Ascending aorta (tissue), 2 donors: ENCODE results near the gene CCDC182. TPM values are rescaled to one million over a fixed set of nuclear protein-coding genes. Genes with fewer than 3 reads are reported as not detected.

Experiments
- DNase-seq, 2 donors: peaks; one replicate each; pipeline ENCODE4 v3.0.0-alpha.2; 2019; ENCODE audit warnings: low spot score in 2 of 2
- H3K27ac ChIP-seq, 2 donors: fragments of 200-600 bp; sonication (generic); one replicate each; pipeline ENCODE4 v1.5.1; 2016 to 2017; ENCODE audit warnings: mild to moderate bottlenecking in 1 of 2
- H3K27me3 ChIP-seq: fragments of 200-600 bp; sonication (generic); one replicate; pipeline ENCODE4 v1.5.1; 2017
- H3K36me3 ChIP-seq, 2 donors: fragments of 200-600 bp; sonication (generic); one replicate each; pipeline ENCODE4 v1.5.1; 2016
- H3K4me1 ChIP-seq, 2 donors: fragments of 200-600 bp; sonication (generic); one replicate each; pipeline ENCODE4 v1.5.1; 2016 to 2017; ENCODE audit warnings: mild to moderate bottlenecking in 1 of 2
- H3K4me3 ChIP-seq, 2 donors: fragments of 200-600 bp; sonication (generic); one replicate each; pipeline ENCODE4 v1.5.1; 2016 to 2017; ENCODE audit warnings: mild to moderate bottlenecking in 1 of 2
- H3K9me3 ChIP-seq, 2 donors: fragments of 200-600 bp; sonication (generic); one replicate each; pipeline ENCODE4 v1.5.1; 2016
- CTCF ChIP-seq, 3 experiments: fragments of 200-600 bp in 2 of 3; fragments of 450-650 bp in 1 of 3; sonication (generic) in 2 of 3; IDR thresholded peaks; one replicate each; pipeline ENCODE4 v1.5.1; 2016 to 2019; ENCODE audit warnings: antibody characterized with exemption in 3 of 3, mild to moderate bottlenecking in 1 of 3, moderate library complexity in 1 of 3
- intact Hi-C: fragments of 100-400 bp; cut with DNase I; formaldehyde crosslinking; loops from one replicate; pipeline ENCODE4 v1.15.1; 2023
- total RNA-seq: library from RNA; depleted of rRNA; stranded (reverse); fragments of >200 nt; gene quantifications from one replicate; pipeline ENCODE4 v1.1.0, GENCODE V29; 2016

The CCDC182 gene
- total RNA-seq, 1 donor from 2014 or later, result not detected

DNA sequence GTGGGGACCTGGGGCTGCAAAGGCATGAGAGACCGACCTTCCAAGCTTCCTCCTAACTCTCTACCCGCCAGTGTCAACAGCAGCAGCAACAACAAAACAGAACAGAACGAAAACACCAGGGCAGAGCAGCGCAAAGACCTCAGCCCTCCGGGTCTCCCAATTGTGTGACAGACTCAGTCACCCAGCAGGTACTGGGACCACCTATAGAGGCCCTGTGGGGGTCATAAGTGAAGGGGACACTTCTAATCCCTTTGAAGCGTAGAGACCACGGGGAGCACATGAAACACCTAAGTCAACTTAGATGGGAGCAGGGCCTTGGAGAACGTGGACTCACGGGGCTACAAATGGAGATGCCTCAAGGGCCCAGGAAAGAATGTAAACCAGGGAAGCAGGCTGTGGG is 12.6 kb upstream of the CCDC182 start:
- Histone ChIP-seq H3K4me3 (no peak overlapping the region), H3K27me3 (no peaks in the 10 kb centered on the region), H3K4me1 (no peaks in the 10 kb centered on the region), H3K9me3 (no peaks in the 10 kb centered on the region), H3K27ac (no peak overlapping the region), H3K36me3 (no peaks in the 10 kb centered on the region)
- DNase-seq, result no peak
- intact Hi-C loops, result no loop called here
- no peak for TF ChIP-seq CTCF (IDR thresholded peaks at IDR 0.05)

GRCh38 chr17:57756951-57757350 is 11.9 kb upstream of the CCDC182 start:
- no peak overlapping the region for H3K4me3 ChIP-seq
- H3K4me1 ChIP-seq, result no peaks in the 10 kb centered on the region
- no peaks in the 10 kb centered on the region for H3K36me3 ChIP-seq
- no peak overlapping the region for H3K27ac ChIP-seq
- no peak for TF ChIP-seq CTCF (IDR thresholded peaks at IDR 0.05)
- intact Hi-C loops, result no loop called here
- no peak for DNase-seq
- H3K27me3 ChIP-seq, result no peaks in the 10 kb centered on the region
- H3K9me3 ChIP-seq, result no peaks in the 10 kb centered on the region

DNA sequence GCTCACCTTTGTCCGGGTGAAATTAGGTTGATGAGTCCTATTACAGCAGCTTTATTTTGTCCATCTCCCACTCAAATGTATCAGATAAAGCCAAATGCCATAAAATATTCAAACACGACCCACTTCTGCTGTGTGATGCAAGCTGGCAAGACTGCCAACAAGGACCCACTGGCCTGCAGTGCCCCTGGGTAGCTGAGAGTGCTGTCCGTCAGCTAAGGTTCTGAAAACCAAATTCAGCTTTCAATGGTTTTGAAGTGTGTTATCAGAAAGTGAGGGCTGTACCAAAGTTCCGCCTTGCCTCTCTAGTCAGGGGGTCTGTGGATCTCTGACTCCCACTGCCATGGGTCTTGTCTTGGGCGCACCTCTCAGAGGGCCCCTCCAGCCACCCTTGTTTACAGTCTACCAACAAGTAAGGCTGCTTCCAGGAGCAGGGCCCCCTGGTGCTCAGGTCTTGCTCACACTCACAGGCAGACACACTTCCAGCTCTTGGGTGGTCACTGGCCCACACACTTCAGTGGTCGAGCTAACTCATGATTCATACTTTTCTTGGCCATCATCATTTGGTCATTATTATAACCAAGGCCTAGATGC is 10.5 kb upstream of the CCDC182 start:
- Histone ChIP-seq H3K4me3 (no peak overlapping the region), H3K27ac (no peak overlapping the region), H3K36me3 (no peaks in the 10 kb centered on the region), H3K4me1 (no peaks in the 10 kb centered on the region), H3K9me3 (no peaks in the 10 kb centered on the region), H3K27me3 (no peaks in the 10 kb centered on the region)
- DNase-seq, result no peak
- no peak for TF ChIP-seq CTCF (IDR thresholded peaks at IDR 0.05)
- intact Hi-C loops, result no loop called here

GRCh38 chr17:57752031-57752905 is 7.2 kb upstream of the CCDC182 start:
- no peak for TF ChIP-seq CTCF (IDR thresholded peaks at IDR 0.05)
- H3K27me3 ChIP-seq, result no peaks in the 10 kb centered on the region
- H3K36me3 ChIP-seq, result no peaks in the 10 kb centered on the region
- H3K4me3 ChIP-seq, result no peak overlapping the region
- H3K9me3 ChIP-seq, result no peaks in the 10 kb centered on the region
- no peak for DNase-seq
- no peaks in the 10 kb centered on the region for H3K4me1 ChIP-seq
- intact Hi-C loops, result no loop called here
- H3K27ac ChIP-seq, result no peak overlapping the region

DNA sequence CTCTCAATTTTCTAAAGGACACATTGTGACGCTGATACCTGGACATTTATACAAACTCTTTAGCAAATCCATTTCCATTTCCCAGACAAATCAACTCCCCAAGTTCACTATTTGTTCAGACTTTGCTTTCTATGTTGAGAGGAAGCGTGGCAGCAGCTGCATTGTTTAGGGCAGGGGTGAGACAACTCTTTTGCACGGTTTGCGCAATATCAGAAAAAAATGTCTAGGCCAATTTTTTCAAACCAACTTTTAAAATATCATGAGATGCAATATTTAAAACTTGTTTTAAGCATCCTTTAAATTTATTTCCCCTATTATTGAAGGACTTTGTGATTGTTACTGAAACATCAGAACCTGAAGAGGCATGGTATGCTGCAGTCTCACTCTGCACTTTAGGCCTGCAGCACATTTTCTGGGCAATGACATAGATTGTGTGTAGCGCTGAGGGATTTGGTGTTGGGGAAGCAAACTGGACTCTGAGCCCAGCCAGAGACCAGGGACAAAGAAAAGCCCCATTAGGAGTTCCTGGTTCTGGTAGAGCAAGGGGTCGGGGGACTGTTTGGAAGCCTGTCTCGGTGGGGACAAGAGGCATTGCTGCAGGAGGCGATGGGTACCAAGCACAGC is 6.4 kb upstream of the CCDC182 start:
- no peak for TF ChIP-seq CTCF (IDR thresholded peaks at IDR 0.05)
- H3K27me3 ChIP-seq, result no peaks in the 10 kb centered on the region
- no peak overlapping the region for H3K4me3 ChIP-seq
- no peaks in the 10 kb centered on the region for H3K36me3 ChIP-seq
- H3K9me3 ChIP-seq, result no peaks in the 10 kb centered on the region
- H3K27ac ChIP-seq, result no peak overlapping the region
- no peak for DNase-seq
- intact Hi-C loops, result no loop called here
- no peaks in the 10 kb centered on the region for H3K4me1 ChIP-seq
